Astrocyte (in vitro differentiated cells and primary cell): ENCODE results near the gene PDGFD.

Experiments used
- EZH2 ChIP-seq: IDR thresholded peaks from 2 replicates; pipeline ENCODE4 v1.6.1; 2012; ENCODE audit warnings: mild to moderate bottlenecking, low read length, inconsistent platforms; ENCODE audit not compliant: insufficient read depth
- TF ChIP-seq, protein P1 (sequence below): IDR thresholded peaks from 2 replicates; pipeline ENCODE4 v1.5.1; 2011; ENCODE audit warnings: low read depth, mild to moderate bottlenecking, inconsistent platforms, low read length, moderate library complexity; ENCODE audit not compliant: insufficient read depth

DNA sequence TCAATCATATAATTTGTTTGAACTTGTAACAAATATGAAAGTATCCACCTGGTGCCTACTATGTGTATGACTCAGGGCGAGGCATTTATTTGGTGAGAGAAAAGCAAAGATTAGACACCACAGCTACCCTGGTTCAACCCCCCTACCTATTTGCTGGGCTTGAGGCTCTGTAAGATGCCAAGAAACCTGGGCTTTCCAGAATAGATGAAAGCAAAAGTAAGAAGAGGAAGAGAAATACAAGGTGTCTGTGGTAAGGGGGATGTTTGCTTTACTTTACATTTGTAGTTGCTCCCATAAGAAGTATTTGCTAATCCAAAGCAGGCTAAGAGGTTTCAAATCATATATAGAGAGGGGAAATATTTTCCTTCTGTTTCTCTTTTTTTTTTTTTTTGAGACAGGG is 65.8 kb downstream of the PDGFD start:
- no peak for TF ChIP-seq EZH2
- TF ChIP-seq, protein P1, sequence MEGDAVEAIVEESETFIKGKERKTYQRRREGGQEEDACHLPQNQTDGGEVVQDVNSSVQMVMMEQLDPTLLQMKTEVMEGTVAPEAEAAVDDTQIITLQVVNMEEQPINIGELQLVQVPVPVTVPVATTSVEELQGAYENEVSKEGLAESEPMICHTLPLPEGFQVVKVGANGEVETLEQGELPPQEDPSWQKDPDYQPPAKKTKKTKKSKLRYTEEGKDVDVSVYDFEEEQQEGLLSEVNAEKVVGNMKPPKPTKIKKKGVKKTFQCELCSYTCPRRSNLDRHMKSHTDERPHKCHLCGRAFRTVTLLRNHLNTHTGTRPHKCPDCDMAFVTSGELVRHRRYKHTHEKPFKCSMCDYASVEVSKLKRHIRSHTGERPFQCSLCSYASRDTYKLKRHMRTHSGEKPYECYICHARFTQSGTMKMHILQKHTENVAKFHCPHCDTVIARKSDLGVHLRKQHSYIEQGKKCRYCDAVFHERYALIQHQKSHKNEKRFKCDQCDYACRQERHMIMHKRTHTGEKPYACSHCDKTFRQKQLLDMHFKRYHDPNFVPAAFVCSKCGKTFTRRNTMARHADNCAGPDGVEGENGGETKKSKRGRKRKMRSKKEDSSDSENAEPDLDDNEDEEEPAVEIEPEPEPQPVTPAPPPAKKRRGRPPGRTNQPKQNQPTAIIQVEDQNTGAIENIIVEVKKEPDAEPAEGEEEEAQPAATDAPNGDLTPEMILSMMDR = no peak
